GM19372 (cell line): Measurements from ENCODE around the gene PRDM12.

Experiments
- ATAC-seq: cut with Tn5 transposase; IDR thresholded peaks from one replicate; pipeline ENCODE4 v1.9.1; 2021; ENCODE audit warnings: mild to moderate bottlenecking, low read depth, moderate library complexity; ENCODE audit not compliant: unreplicated experiment

Gene PRDM12

DNA sequence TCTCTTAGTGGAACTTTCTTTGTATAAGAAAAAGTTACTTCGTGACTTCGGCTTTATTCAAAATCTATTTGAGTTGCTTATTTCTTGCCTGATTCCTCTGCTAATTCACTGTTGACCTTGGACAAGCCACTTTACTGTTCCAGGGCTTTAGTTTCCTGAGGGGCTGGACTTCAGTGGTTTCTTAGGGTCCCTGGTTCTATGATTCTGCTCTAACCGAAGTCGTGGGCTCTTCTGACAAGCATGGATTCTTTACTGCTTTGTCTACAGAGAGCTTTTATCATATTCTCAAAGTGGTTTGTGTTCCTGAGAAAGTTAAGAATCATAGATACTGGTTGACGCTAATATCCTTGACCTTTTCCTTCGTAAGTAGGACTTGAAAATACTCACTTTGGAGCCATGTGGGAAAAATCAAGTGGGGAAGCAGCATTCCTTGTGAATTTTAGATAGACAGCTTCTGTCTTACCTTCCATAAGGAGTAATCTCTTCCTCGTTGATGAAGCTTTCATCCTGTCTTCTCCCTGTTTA, 50.3 kb downstream of the PRDM12 start:
- no peak for ATAC-seq

DNA sequence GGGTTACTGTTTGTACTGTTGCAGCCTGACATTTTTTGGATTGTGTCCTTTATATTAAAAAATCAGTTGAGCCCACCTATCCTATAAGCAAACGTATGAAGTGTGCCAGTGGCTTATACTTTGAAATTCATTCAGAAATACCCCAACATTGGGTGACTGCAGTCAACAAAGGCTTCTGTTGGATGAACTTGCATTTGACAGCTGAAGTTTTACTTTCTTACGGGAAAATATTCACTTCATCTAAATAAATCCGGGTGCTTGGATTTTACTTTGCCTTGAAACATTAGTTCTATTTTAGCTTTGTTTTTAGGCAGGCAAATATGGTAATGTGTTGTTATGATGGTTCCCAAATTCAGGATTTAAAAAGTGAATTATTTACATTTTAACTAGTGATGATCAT, 50.9 kb downstream of the PRDM12 start:
- no peak for ATAC-seq

DNA sequence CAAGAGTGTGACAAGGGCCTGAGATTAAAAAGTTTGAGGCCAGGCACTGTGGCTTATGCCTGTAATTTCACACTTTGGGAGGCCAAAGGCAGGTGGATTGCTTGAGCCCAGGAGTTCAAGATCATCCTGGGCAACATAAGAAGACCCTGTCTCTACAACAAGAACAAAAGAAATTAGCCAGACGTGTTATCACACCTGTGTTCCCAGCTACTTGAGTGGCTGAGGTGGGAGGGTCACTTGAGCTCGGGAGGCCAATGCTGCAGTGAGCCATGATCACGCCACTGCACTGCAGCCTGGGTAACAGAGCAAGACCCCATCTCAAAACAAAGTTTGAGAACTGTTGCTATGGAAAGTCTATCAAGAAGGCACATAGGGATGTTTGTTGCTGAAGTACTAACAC, 54.2 kb downstream of the PRDM12 start:
- no peak for ATAC-seq

DNA sequence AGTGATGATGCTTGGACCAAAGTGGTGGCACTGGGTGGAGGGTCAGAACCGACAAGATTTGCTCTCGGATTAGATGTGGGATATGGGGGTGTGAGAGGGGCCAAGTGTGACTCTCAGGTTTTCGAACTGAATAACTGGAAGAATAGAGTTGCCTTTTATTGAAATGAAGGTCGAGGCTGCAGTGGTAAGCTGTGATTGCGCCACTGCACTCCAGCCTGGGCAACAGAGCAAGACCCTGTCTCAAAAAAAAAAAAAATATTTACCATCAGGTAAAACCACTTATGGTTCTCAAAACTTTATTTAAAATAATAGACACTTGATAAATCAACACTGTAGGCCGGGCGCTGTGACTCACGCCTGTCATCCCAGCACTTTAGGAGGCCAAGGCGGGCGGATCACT, 56.4 kb downstream of the PRDM12 start:
- no peak for ATAC-seq

DNA sequence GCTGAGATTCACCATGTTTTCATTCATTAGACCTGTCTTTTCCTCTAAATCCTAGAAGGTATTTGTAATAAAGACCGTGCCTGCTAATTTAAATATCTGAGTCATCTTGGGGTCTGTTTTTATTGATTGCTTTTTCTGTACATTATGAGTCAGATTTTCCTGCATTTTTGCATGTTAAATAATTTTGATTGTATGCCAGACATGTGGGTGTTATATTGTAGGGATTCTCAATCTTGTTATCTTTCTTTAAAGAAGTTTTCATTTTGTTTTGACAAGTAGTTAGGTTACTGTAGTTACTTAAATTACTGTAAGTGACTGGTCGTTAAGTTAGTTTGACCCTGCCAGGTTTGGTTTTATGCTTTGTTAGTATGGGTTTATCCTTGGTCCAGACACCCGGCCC, 64.3 kb downstream of the PRDM12 start:
- no peak for ATAC-seq

DNA sequence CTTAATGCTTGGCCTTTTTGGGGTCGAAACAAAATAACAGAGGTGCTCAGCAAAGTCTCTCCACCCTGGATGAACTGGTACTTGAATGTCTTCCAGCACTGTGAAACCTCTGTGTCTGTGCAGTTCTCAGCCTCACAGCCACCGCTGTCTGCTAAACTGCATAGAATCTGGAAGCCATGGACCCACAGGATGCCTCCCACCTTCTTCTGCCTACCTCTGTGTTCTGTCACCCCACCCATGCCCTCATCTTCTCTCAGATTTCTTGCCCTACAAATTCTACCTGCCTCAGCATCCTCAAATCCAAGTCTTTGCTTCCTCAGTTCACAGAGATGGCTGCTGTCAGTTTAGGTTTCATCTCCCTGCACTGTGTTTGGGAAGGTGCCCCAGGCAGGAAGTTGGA, 64.8 kb downstream of the PRDM12 start:
- ATAC-seq: no peak

DNA sequence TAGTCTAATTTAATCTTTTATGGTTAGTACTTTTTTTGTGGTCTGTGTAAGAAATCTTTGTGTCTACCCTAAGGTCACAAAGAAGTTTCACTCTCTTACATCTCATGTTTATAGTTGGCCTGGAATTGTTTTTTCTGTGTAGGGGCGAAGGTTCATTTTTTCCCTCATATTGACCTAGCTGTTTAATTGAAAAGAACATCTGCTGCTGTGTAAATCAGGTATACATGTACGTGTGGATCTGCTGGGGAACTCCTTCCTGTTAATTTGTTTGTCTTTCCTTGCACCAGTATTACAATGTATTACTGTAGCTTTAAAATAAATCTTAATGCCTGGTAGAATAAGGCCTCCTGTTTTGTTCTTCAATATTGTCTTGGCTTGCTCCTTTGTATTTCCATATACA, 67.0 kb downstream of the PRDM12 start:
- no peak for ATAC-seq

DNA sequence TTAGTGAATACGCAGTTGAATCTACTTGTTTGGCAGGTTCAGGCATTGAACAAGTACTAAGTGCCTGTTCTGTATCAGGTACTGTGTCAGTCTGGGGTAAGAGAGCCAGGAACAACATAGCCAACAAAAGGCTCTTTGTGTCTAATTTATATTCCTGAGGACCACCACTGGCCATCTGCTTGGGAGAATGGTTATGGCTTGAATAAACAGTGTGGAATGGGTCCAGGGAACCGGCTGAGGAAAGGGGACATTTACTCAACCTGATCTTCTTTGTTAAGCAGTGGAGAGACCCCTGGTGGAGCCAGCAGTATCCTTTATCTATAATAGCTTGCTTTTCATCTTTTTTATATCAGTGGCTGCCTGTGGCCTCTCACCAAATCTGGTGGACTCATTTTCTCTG, 67.7 kb downstream of the PRDM12 start:
- ATAC-seq: no peak
